ENCODE results near the gene TMEM132C.

TMEM132C gene

DNA sequence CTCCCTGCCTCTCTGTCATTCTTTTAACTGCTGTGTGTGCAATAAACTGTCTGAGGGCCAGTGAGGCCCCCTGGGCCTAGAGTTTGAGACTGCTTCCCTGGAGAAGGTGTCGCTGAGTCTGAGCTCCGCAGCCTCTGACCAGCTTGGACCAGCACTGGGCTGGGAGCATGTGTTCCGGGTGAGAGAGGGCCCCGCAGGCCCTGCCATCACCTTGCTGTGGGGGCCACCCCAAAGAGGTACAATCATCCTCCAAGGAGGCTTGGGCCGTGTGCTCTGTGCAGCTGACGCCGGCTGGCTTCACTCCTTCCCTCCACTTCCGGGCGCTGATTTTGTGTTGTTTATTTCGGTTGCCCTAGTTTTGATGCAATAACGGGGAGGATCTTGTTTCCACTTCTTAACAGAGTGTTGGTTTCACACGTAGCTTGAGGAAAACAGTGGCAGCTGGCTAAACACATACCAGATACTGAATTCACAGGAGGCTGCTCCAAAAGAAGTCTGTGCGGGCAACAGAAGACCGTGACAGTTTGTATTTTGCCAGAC, 121.6 kb downstream of the TMEM132C start:
- no peak for DNase-seq
- in situ Hi-C loops (cut with MboI; ENCODE audit: low pct_unique_long_range_greater_than_20kb, low sequenced_read_pairs) = no loop called here

- in situ Hi-C loops (cut with MboI; ENCODE audit: low pct_unique_long_range_greater_than_20kb, low sequenced_read_pairs) = no loop called here
- no peak for DNase-seq
Observed at GRCh38 chr12:128393346-128393745, 126.4 kb downstream of the TMEM132C start.

DNA sequence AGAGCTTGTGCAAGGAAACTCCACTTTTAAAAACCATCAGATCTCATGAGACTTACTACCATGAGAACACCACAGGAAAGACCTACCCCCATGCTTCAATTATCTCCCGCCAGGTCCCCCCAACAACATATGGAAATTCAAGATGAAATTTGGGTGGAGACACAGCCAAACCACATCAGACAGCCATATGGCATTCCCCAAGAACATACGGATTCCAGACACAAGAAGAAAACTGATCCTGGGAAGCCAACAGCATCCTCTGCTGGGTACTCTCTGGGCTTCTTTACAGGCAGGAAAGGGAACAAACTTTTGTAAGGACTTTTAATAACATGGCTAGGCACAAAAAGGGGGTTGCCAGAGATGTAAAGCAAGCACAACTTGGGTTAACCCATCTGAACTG, 127.2 kb downstream of the TMEM132C start:
- no peak for DNase-seq
- in situ Hi-C loops (cut with MboI; ENCODE audit: low pct_unique_long_range_greater_than_20kb, low sequenced_read_pairs) = no loop called here

DNA sequence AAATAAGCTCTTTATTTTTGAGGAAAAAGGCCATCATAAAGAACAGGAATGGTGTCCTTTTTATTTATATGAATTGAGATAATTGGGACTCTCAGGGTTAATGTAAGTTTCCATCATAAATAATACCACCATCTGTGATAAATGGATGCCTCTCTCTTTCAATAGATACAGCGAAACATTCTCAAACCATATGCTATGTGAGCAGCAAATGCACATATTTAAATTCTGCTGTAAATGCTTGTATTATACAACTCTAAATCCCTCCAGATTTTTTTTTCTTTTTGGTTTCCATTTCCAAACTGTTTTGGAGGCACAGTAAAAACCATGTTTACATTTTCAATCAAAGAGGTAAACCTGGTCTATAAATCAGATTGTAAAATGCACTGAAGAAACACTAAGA, 132.3 kb downstream of the TMEM132C start:
- in situ Hi-C loops (cut with MboI; ENCODE audit: low pct_unique_long_range_greater_than_20kb, low sequenced_read_pairs) = no loop called here

DNA sequence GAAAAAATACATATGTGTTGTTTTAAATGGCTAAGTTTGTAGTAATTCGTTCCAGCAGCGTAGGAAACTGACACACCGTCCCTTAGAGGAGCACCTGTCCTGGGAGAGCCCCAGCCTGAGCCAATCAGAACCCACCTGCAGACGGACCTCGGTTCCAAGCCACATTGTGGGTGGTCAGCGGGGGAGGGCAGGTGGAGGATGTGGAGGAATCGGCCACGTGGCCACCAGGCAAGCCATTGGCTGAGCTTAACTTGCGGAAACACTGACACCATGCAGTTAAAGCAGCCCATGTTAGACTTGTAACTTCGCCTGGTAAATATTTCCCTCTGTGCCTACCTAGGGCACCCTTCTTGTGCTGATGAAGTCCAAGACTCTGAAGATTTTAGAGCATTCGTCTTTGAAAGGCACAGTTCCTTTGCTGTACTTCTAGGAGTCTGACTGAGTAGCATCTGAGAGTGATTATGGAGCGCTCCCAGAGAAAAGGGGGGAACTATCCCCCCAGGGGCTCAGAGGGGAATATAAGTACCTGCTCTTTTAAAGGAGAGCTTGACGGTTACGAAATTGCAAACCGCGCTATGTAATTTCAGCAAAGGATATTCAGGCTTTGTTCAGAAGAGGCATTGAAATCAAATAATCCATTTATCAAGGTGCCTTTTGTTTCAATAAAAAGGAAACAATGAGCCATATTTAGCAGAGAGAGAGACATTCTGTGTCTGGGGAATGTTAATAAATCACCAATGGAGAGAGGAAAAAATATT, 135.7 kb downstream of the TMEM132C start:
- in situ Hi-C loops (cut with MboI; ENCODE audit: low pct_unique_long_range_greater_than_20kb, low sequenced_read_pairs) = no loop called here
- DNase-seq = no peak

More for the DNA sequence above, 132.3 kb downstream of the TMEM132C start:
- DNase-seq = no peak

DNA sequence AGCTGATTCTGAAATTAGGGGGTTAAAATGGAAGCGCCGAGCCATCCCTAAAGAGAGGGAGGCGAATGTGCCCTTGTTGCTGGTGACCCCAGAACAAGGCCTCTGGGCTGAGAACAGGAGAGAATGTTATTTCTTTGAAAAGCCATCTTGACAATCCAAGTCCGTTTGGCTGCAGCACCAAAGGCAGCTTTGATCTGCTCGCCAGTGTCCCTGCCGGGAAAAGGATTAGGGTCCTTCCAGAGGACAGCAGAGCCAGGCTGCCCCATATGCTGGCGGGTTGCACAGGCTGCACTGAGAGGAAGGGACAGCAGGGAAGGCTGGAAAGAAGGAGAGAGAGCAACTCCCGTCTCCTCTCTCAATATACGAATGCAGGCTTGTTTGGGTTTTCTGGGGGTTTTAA, 141.7 kb downstream of the TMEM132C start:
- DNase-seq = no peak
- in situ Hi-C loops (cut with MboI; ENCODE audit: low pct_unique_long_range_greater_than_20kb, low sequenced_read_pairs) = no loop called here

- no peak for DNase-seq
- in situ Hi-C loops (cut with MboI; ENCODE audit: low pct_unique_long_range_greater_than_20kb, low sequenced_read_pairs) = no loop called here
Observed at GRCh38 chr12:128415036-128415560, 148.1 kb downstream of the TMEM132C start.

DNA sequence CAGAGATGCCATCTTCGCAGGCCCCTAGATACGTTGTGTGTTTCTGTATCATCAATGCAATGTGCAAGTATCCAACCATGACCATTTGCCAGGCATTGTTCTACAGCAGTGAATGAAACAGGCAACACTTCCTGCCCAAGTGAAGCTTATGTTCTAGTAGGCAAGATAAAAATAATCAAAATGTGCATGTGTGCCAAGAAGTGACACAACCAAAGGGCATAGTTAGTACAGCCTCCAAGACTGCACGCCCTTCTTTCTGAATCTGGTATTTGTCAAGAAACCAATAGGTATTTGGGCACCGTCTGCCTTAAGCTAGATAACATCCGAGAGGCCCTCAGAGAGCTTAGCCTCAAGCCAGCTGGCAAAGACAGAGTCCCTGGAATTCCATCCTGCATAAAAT, 152.0 kb downstream of the TMEM132C start:
- in situ Hi-C loops (cut with MboI; ENCODE audit: low pct_unique_long_range_greater_than_20kb, low sequenced_read_pairs) = no loop called here
- DNase-seq = no peak

DNA sequence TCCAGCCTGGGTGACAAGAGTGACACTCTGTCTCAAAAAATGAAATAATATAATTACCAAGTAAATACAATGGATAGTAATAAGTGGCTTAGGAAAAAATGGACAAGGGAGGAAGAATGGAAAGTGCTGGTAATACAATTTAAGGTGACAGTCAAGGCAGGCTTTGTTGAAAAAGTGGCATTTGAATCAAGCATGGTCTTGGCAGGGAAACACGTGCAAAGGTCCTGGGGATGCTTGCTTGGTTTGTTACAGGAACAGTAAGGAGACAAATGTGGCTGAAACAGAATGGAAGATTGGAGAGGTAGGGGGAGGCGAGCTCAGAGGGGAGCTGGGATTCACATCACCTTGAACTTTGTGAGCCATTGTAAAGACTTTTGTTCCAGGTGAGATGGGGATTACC, 153.2 kb downstream of the TMEM132C start:
- no peak for DNase-seq
- in situ Hi-C loops (cut with MboI; ENCODE audit: low pct_unique_long_range_greater_than_20kb, low sequenced_read_pairs) = no loop called here

DNA sequence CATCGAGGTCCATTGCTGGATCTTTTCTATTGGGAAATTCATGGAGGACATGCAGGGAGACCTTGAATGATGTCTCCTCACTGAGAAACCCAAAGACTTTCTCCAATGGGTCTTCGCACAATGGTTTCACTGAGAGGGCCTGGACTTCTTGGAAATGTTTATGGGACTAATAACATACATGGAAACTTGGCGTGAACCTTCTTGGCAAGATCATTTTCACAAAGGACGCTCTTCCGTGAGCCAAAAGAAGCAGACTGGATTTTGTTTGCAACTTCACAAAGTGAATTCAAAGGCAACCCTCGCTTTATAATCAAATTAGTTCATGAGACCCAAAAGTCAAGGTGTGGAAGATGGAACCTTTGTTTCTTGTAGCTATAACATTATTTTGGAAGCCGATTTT, 154.4 kb downstream of the TMEM132C start:
- in situ Hi-C loops (cut with MboI; ENCODE audit: low pct_unique_long_range_greater_than_20kb, low sequenced_read_pairs) = no loop called here

DNA sequence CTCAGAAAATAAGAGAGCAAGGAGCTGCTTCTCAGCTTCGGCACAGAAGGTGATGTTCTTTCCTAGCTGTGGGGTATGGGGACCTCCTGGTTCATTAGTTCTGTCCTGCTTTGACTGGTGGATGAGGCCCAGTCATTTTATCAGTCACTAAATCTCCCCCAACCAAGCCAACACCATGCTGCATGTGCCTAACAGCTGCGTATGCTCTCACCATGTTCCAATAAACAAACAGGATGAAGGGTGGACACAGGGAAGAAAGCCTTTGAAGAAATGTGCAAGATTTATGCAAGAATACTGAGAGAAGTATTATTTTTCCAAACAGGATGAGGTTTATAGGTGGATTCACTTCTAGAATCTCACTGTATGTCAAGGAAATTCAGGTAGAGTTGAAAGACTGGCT, 156.2 kb downstream of the TMEM132C start:
- in situ Hi-C loops (cut with MboI; ENCODE audit: low pct_unique_long_range_greater_than_20kb, low sequenced_read_pairs) = no loop called here

More for the DNA sequence above, 154.4 kb downstream of the TMEM132C start:
- DNase-seq = no peak

GRCh38 chr12:128424931-128425431, 158.0 kb downstream of the TMEM132C start:
- in situ Hi-C loops (cut with MboI; ENCODE audit: low pct_unique_long_range_greater_than_20kb, low sequenced_read_pairs) = no loop called here
- no peak for DNase-seq

More for the DNA sequence above, 156.2 kb downstream of the TMEM132C start:
- no peak for DNase-seq

DNA sequence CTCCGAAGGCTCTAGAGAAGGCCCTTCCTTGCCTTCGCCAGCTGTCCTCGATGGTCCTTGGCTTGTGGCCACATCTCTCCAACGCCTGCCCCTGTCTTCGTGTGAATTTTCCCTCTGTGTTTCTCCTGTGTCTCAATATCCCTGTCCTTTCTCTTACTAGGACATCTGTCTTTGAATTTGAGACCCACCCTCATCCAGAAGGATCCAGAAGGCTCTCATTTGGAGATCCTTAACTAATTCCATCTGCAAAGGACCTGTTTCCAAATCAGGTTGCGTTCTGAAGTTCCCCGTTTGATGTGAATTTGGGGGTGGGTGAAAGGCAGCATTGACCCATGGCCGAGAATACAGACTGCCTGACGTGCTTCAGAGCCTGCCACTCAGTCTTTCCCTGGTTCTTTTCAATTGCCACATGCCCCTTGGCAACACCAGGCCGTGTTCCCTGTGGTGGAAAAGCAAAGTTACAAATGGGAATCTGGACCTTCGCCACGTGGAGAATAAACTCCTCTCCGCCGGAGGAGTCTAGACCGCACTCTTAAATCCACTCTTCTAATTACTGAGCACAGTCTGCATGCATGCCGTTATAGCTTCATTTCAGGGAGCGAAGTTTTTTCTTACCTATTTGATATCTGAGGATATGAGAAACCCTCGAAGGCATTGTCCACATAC, 158.8 kb downstream of the TMEM132C start:
- in situ Hi-C loops (cut with MboI; ENCODE audit: low pct_unique_long_range_greater_than_20kb, low sequenced_read_pairs) = no loop called here
- no peak for DNase-seq

DNA sequence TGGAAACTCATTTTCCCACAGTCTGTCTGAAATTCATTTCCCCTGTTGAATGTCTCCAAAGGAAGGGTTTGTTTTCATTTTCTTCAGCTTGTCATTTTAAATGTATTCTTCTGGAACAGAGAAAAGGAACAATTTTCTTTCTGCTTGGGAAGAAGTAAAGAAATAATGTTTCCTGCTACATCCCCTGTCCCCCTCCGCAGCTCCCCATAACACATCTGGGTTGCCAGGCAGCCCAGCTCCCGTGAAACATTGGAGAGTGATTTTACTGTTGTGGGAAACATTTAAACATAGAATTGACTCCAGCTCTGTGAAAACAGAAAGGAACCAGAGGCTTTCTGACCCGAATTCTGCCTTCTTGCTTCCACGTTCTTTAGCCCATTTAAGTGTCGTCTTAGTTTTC, 159.5 kb downstream of the TMEM132C start:
- DNase-seq = no peak
- in situ Hi-C loops (cut with MboI; ENCODE audit: low pct_unique_long_range_greater_than_20kb, low sequenced_read_pairs) = no loop called here

DNA sequence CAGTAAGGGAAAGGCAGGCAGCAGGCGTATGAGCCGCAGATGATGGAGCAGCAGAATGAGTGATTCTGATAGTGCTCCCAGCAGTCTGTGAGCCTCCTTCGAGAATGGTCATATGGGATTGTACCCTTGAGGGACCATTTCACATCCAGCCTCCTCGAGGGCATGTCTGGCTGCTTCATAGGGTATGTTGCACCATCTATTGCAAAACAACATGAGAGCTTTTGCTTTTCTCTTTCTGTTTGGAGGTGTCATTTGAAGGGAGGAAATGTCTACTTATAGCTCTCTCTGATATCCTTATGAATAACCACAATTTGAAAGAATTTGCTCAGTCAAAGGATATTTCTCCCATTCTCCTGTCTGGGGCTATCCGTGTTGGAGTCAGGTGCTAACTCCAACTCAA, 172.8 kb downstream of the TMEM132C start:
- DNase-seq = no peak

DNA sequence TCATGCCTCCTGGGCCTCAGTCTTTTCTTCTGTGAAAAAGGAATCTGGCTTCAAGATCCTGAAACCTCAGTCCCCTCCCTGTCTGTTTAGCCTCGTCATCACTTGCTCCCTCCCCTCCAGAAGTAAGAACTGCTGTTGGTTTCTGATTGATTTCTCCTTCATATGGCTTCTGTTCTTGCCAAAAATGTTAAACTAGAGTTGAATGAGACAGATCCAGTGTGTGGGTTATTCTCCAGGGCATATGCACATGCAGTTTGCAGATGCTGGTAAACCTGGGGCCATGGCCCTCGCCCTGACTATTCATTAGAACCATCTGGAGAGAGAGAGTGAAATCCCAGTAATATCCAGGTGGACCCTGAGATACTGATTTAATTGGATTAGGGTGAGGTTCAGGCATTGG, 175.1 kb downstream of the TMEM132C start:
- DNase-seq = no peak
- in situ Hi-C loops (cut with MboI; ENCODE audit: low pct_unique_long_range_greater_than_20kb, low sequenced_read_pairs) = no loop called here

More for the DNA sequence above, 172.8 kb downstream of the TMEM132C start:
- in situ Hi-C loops (cut with MboI; ENCODE audit: low pct_unique_long_range_greater_than_20kb, low sequenced_read_pairs) = no loop called here

GRCh38 chr12:128444598-128444997, 177.6 kb downstream of the TMEM132C start:
- in situ Hi-C loops (cut with MboI; ENCODE audit: low pct_unique_long_range_greater_than_20kb, low sequenced_read_pairs) = no loop called here
- DNase-seq = no peak

GRCh38 chr12:128445415-128446127, 178.6 kb downstream of the TMEM132C start:
- in situ Hi-C loops (cut with MboI; ENCODE audit: low pct_unique_long_range_greater_than_20kb, low sequenced_read_pairs) = no loop called here
- DNase-seq = no peak

DNA sequence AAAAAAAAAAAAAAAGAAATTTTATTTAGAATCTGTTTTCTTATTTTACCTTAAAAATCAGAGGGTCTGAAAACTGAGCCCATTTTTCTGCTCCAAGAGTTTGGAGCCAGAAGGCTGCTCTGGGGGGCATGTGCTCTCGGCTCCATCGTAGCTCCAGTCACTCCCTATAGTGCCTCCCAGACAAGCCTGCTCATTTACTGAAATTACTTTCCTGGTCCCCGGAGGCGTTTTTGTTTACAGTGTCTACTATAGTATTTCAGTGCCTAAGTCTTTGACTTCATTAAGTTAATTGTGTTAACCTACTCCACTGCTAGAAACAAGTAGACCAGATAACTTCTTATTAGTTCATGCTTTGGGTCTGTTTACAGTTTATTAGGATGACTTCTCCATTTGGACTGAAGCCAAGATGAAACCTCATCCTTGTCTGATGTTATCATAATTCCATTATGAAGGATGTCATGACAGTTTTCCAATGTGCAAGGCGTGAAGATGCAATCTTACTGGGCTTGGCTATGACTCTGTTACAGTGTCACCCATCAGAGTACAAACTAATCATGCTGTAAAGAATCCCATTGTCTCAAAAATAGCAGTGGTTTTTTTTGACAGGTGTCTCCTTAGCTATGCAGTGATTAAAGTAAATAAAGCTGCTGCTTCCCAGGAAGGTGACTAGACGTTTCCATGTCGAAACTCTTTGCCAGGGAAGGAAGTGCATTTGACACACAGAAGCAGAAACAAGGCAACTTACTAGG, 182.3 kb downstream of the TMEM132C start:
- no peak for DNase-seq

More for the DNA sequence above, 182.3 kb downstream of the TMEM132C start:
- in situ Hi-C loops (cut with MboI; ENCODE audit: low pct_unique_long_range_greater_than_20kb, low sequenced_read_pairs) = no loop called here
